Gastrocnemius medialis (tissue), 4 donors: ENCODE data around the gene NAA25. TPM values are rescaled to one million over a fixed set of nuclear protein-coding genes. Genes with fewer than 3 reads are reported as not detected.

Experiments used
- ATAC-seq, 2 donors: fragments of 150-250 bp; one replicate each; pipeline ENCODE4 v1.9.1; 2016
- DNase-seq, 2 donors: peaks; one replicate each; pipeline ENCODE4 v3.0.0-alpha.2; 2019
- H3K27ac ChIP-seq, 4 donors: fragments of 200-600 bp; sonication (generic); 1 replicate in 1 of 4; 2 replicates in 3 of 4; pipeline ENCODE4 v1.5.1; 2016 to 2018; ENCODE audit warnings: mild to moderate bottlenecking in 2 of 4, moderate library complexity in 1 of 4
- H3K27me3 ChIP-seq, 3 donors: fragments of 200-600 bp; sonication (generic) in 2 of 3; 1 replicate in 1 of 3; 2 replicates in 2 of 3; pipeline versions ENCODE4 v1.5.1 to v1.6.0; 2016 to 2019; ENCODE audit warnings: mild to moderate bottlenecking in 1 of 3, moderate library complexity in 1 of 3
- H3K36me3 ChIP-seq, 2 donors: fragments of 200-600 bp; sonication (generic) in 1 of 2; one replicate each; pipeline ENCODE4 v1.5.1; 2017 to 2018
- H3K4me1 ChIP-seq, 2 donors: fragments of 200-600 bp; sonication (generic) in 1 of 2; one replicate each; pipeline ENCODE4 v1.5.1; 2016 to 2017; ENCODE audit warnings: mild to moderate bottlenecking in 2 of 2
- H3K4me3 ChIP-seq, 4 donors: fragments of 200-600 bp; sonication (generic) in 3 of 4; 1 replicate in 1 of 4; 2 replicates in 3 of 4; pipeline ENCODE4 v1.5.1; 2016 to 2019; ENCODE audit warnings: mild to moderate bottlenecking in 2 of 4
- H3K9me3 ChIP-seq, 3 donors: fragments of 200-600 bp; sonication (generic) in 2 of 3; 1 replicate in 1 of 3; 2 replicates in 2 of 3; pipeline ENCODE4 v1.5.1; 2016 to 2019
- CTCF ChIP-seq, 5 experiments: fragments of 450-650 bp in 3 of 5; fragments of 200-600 bp in 2 of 5; sonication (generic) in 2 of 5; IDR thresholded peaks in 4 of 5; conservative IDR thresholded peaks in 1 of 5; 1 replicate in 4 of 5; 2 replicates in 1 of 5; pipeline ENCODE4 v1.5.1; 2016 to 2019; ENCODE audit warnings: antibody characterized with exemption in 5 of 5, mild to moderate bottlenecking in 3 of 5, moderate library complexity in 3 of 5
- POLR2A ChIP-seq, 2 donors: fragments of 450-650 bp; IDR thresholded peaks; one replicate each; pipeline ENCODE4 v1.6.1; 2017; ENCODE audit warnings: antibody characterized with exemption in 2 of 2, mild to moderate bottlenecking in 2 of 2, moderate library complexity in 2 of 2
- in situ Hi-C, 4 donors: fragments of 200-750 bp; cut with MboI; loops; one replicate each; pipeline versions ENCODE4 v1.15.0 to v1.8.0; 2017; ENCODE audit warnings: low sequenced_read_pairs in 4 of 4
- intact Hi-C: fragments of 100-400 bp; cut with DNase I; formaldehyde crosslinking; loops from one replicate; pipeline ENCODE4 v1.15.1; 2023; ENCODE audit warnings: low total_unique reads
- total RNA-seq, 4 donors: library from RNA; depleted of rRNA; stranded (reverse); fragments of >200 nt; gene quantifications; one replicate each; pipeline versions ENCODE4 v1.1.0 to v1.2.3, GENCODE V29; 2016

The NAA25 gene
- total RNA-seq, 4 donors from 2014 or later, result 17.2 to 44.6 (median 25.5) TPM

- Histone ChIP-seq H3K36me3 (no peaks in the 10 kb centered on the region), H3K4me3 (no peak overlapping the region), H3K4me1 (peaks cover 0 to 3% of the 10 kb centered on the region in 2 donors), H3K27ac (no peak overlapping the region), H3K9me3 (no peaks in the 10 kb centered on the region), H3K27me3 (no peaks in the 10 kb centered on the region)
- DNase-seq (no peak), ATAC-seq (no peak)
- in situ Hi-C loops, result no loop called here
- TF ChIP-seq CTCF (IDR thresholded peaks at IDR 0.05 in 4 of 5, conservative IDR thresholded peaks at IDR 0.05 in 1 of 5) (no peak), POLR2A (IDR thresholded peaks at IDR 0.05) (no peak)
- intact Hi-C loops, result no loop called here
Measured at GRCh38 chr12:111992464-111992863, 116.1 kb downstream of the NAA25 start.

GRCh38 chr12:111991946-111992345, 116.6 kb downstream of the NAA25 start:
- in situ Hi-C loops, result no loop called here
- Histone ChIP-seq H3K4me1 (peaks cover 0 to 3% of the 10 kb centered on the region in 2 donors), H3K4me3 (no peak overlapping the region), H3K27me3 (no peaks in the 10 kb centered on the region), H3K36me3 (no peaks in the 10 kb centered on the region), H3K27ac (no peak overlapping the region), H3K9me3 (no peaks in the 10 kb centered on the region)
- intact Hi-C loops, result no loop called here
- TF ChIP-seq POLR2A (IDR thresholded peaks at IDR 0.05) (no peak), CTCF (IDR thresholded peaks at IDR 0.05 in 4 of 5, conservative IDR thresholded peaks at IDR 0.05 in 1 of 5) (no peak)
- DNase-seq, result no peak
- ATAC-seq, result no peak

GRCh38 chr12:111991535-111991934, 117.0 kb downstream of the NAA25 start:
- DNase-seq (no peak), ATAC-seq (no peak)
- TF ChIP-seq CTCF (IDR thresholded peaks at IDR 0.05 in 4 of 5, conservative IDR thresholded peaks at IDR 0.05 in 1 of 5) (no peak), POLR2A (IDR thresholded peaks at IDR 0.05) (no peak)
- Histone ChIP-seq H3K36me3 (no peaks in the 10 kb centered on the region), H3K27me3 (no peaks in the 10 kb centered on the region), H3K4me3 (no peak overlapping the region), H3K9me3 (no peaks in the 10 kb centered on the region), H3K27ac (no peak overlapping the region), H3K4me1 (peaks cover 0 to 3% of the 10 kb centered on the region in 2 donors)
- intact Hi-C loops, result no loop called here
- in situ Hi-C loops, result no loop called here

- ATAC-seq, result no peak
- DNase-seq, result no peak
- no peak overlapping the region for H3K27ac ChIP-seq
- H3K9me3 ChIP-seq, result no peaks in the 10 kb centered on the region
- TF ChIP-seq CTCF (IDR thresholded peaks at IDR 0.05 in 4 of 5, conservative IDR thresholded peaks at IDR 0.05 in 1 of 5) (no peak), POLR2A (IDR thresholded peaks at IDR 0.05) (no peak)
- intact Hi-C loops, result no loop called here
- no peaks in the 10 kb centered on the region for H3K36me3 ChIP-seq
- H3K27me3 ChIP-seq, result no peaks in the 10 kb centered on the region
- H3K4me3 ChIP-seq, result no peak overlapping the region
- H3K4me1 ChIP-seq, result no peaks in the 10 kb centered on the region
- in situ Hi-C loops, result no loop called here
Measured at GRCh38 chr12:111984820-111985219, 123.8 kb downstream of the NAA25 start.

- ATAC-seq, result no peak
- DNase-seq, result no peak
- H3K36me3 ChIP-seq, result no peaks in the 10 kb centered on the region
- no peaks in the 10 kb centered on the region for H3K4me1 ChIP-seq
- TF ChIP-seq POLR2A (IDR thresholded peaks at IDR 0.05), result no peak
- intact Hi-C loops, result no loop called here
- H3K9me3 ChIP-seq, result no peaks in the 10 kb centered on the region
- in situ Hi-C loops, result no loop called here
- no peak overlapping the region for H3K27ac ChIP-seq
- no peaks in the 10 kb centered on the region for H3K27me3 ChIP-seq
- H3K4me3 ChIP-seq, result no peak overlapping the region
Measured at GRCh38 chr12:111981987-111982386, 126.6 kb downstream of the NAA25 start.
